NCI-H774 (cell line): ENCODE measurements around the gene CAMK2A.

Experiments
- DNase-seq: peaks from one replicate; lab custom pipeline; 2025; lab: John Stamatoyannopoulos, UW

CAMK2A gene

GRCh38 chr5:150299571-150300327 is 10.2 kb upstream of the CAMK2A start:
- no peak for DNase-seq

- DNase-seq, result no peak
Measured at GRCh38 chr5:150298701-150299451, 9.3 kb upstream of the CAMK2A start.

- no peak for DNase-seq
Measured at GRCh38 chr5:150297934-150298595, 8.5 kb upstream of the CAMK2A start.

- DNase-seq, result no peak
Measured at GRCh38 chr5:150297236-150297890, 7.8 kb upstream of the CAMK2A start.

- DNase-seq, result no peak
Measured at GRCh38 chr5:150296496-150296895, 6.9 kb upstream of the CAMK2A start.

DNA sequence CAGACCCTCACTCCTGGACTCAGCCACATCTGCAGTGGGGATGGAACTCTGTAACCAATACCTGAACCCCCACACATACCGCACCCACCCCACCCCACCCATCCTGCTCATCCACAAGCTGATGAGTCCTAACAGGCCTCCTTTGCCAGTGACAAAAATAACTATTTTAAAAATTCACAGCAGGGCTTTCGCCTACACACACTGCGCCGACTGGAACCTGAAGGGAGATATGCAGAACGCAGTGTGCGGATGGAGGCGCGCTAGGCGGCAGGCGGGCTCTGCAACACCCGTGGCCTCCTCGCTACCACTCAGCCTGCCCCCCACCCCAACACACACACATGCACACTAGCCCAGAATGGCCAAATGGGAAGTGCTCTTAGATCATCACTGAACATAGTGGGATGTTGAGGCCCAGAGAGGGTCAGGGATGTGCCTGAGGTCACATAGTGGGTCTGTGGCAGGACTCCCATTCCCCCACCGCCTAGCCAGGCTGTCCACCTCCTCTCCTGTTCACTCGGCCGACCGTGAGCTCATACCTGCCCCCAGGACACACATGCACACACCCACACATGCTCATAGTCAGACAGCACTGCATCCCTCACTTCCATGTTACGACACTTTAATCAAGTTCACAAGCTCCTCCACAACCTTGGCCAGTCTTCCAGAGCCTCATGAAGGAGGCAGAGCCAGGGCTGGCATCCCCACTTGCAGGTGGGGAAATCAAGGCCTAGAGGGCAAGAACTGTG is 6.3 kb upstream of the CAMK2A start:
- no peak for DNase-seq

DNA sequence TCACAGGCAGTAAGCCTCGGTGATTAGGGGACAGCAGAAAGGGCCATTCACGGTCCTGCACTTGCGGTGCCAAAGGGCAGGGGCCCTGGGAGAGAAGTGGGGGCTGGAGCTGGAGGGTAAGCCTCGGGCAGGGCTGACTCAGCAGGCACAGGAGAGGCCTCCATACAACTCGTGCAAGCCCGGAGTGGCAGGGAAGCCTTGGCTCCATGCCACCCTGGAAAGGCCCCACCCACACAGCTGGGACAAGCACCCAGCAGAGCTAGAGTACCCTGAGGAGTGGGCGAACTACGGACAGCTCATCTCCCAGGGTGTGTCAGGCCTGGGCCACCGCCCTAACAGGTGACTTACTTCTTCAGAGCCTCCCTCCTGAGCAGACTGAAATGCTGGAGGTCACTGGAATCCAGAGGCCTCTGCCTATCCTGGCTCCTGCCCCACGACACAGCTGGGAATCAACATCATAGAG is 5.6 kb upstream of the CAMK2A start:
- DNase-seq, result no peak

DNA sequence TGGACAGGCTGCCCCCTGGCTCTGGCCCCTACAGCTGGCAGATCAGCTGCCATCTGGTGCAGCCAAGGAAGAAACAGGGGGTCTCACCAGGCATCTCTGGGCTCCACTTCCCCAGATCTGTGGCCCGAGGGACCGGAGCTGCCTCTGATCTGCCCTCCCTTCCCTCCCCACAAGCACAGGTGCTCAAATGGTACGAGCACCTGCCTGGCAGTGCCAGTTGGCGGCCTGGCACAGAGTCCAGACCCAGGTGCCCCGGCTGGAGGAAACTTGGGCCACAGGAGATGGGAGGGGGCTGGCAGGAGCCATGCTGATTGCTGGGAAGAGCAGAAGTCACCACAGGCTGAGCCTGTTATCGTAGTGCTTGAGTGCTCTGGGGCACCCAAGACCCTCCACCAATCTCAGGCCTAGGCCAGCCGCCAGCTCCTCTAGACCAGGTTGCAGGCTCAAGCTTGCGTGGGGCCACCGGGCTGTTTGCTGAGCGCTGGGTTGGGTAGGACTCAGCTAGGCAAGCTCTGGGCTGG is 5.0 kb upstream of the CAMK2A start:
- DNase-seq, result no peak

DNA sequence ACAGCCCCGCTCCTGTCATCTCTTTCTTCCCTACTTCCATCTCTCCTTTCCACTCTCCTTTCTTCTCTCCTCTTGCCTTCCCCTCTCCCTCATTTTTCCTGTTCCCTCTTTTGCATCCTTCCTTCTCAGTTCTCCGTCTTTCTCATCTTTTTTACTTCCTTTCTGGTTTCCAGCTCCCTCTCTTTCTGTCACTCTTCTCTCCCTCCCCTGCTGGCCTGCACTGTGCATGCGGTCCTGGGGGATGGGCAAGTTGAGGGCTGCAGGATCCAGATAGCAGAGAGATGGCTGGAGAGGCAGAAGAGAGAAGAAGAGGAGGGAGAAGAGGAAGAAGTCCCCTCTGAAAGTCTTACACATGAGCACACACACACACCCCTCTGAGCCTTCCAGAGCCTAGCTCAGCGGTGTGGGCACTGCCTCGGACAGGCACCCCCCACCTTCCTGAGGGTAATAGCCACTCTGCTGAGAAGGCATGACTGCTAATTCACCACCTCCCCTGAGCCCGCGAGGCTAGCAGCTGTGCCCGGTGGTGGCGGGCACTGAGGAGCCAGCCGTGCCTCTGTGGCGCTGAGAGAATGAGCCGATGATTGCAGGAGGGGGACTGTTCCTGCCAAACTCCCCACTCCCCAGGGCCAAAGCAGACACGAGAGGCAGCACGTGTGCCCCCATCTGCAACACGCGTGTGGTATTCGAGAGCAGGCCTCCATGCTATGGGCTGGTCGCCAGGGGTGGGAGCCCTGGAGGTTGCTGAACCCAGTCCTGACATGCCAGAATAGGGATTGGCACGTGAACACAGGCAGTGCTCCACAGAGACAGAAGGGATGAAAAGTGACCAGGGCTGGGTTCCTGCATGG is 3.7 kb upstream of the CAMK2A start:
- DNase-seq, result no peak

DNA sequence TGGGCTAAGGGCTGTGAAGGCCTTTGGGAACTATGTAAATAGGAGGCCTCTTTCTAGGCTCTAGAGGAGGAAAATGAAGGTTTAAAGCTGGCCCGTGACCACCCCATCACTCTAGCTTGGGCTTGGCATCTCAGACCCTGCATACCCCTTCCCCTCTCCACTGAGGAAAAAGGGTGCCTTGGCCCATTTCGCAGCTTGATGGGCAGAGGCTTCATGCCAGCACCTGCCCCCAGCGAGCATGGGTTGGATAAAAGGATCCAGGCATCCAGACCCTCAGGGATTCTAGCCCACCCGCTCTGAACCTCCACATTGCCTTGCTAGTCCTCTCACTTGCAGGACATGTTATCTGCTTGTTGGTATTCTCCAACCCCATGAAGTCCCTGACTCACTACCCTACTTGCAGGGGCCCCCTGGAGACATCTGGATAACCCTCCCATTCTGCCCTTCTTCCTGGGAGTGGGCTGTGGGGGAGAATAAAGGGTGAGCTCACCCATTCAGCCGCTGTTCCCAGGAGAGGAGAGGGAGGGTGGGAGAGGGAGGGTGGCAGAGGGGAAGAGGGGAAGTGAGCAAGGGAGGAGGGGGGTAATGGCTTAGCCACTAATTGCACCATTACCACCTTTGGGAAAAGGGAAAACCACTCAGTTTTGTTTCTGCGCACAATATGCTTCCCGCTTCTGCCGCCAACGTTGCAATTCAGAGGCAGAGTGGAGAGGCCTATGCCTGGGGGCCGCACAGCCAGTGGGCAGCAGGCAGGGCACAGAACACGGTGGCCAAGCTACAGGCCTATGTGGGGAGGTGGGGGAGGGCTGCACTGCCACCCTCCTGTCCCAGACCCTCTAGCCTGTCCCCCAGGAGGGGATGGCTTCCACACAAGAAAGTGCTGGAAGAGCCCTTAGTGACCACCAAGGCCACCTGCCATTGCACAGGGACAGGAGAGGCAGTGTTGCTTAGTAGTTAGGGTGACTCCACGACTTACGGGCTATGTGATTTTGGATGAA is 2.1 kb upstream of the CAMK2A start:
- DNase-seq, result no peak

DNA sequence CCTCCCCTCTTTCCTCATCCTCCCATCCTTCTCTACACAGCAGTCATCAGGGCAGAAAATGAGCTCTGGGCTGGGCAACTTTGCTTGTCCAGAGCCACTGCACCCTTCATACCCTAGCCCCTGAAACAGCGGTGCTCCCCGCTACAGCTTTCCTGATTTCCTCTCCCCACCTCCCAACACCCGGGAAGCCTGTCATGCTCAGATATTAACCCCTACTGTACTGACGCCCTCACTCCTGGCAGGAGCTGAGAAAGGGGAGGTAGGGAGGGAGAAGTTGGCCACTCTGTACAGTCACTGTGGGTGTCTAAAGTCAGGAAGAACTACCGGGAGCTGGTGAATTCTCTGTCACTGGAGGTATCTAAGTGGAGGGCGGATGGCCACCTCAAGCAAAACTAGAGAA is 782 bp downstream of the CAMK2A start:
- no peak for DNase-seq

- no peak for DNase-seq
Measured at GRCh38 chr5:150288361-150288760, 1.2 kb downstream of the CAMK2A start.

DNA sequence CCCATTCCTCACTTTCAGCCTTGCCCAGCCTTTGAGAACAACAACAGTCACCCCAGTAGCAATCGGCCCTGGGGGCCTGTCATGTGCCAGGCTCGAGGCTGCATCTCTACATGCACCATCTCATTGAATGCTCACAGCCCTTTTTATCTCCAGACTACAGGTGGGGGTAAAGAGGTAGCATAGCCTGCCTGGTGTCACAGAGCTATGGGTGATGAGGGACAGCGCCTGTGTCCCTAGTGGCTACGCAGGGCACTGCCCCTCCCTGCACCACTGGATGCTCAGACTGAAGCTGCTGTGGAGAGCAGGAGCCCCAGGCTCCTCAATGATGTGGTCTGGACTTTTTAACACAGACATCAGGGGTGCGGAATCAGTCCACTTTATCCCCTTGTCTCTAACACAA is 2.8 kb downstream of the CAMK2A start:
- DNase-seq, result no peak

DNA sequence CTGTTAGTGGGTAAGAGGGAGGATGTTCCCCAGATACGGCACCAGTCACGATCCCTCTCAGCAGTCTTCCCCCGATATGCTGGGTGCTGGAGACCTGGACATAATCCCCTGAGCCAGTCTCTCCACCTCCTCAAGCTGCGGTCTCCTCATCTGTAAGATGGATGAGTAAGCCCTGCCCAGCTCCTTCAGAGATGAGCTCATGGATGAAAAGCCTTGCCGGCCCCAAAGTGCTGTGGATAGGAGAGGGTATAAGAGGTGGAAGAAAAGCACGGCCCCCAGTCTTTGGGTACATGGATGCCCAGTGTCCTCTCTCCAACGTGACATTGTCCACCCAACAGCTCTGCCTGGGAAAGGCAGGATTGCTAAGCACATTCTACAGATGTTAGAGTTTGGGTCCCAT is 4.5 kb downstream of the CAMK2A start:
- DNase-seq, result no peak

DNA sequence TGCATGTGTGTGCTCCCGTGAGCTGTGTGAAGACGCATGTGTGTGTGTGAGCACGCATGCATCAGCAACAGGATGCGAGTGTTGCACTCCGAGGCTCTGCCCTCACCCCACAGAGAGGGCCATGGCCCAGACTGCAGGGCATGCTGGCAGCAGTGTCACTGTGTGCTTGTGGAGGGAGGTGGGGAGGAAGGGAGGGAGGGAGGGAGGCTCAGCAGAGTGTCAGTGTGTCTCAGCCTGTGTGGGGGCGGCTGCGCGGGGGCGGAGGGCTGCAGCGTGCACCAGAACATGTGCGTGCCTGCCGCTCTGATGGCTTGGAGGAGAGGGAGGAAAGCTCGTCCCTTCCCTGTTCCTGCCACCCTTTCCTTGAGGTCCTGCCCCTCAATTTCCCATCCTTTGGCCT is 5.3 kb downstream of the CAMK2A start:
- no peak for DNase-seq

DNA sequence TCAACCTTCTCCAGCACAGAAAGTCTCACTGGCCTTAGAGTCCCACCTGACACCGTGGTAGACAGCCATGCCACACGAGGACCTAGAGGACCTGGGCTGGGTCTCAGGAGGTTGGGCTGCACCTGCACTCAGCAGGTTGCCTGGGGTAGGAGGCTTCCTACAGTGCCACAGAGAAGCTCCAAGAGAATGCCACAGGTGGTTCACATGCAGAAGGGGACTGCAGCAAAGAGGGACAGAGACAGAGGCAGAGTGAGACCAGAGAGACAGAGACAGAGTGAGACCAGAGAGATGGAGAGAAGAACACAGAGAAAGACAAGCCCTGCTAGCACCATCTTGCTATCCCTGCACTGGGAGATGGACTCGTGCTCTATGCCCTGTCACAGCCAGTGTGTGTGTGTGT is 5.7 kb downstream of the CAMK2A start:
- no peak for DNase-seq

GRCh38 chr5:150281987-150282386 is 7.6 kb downstream of the CAMK2A start:
- DNase-seq, result no peak

DNA sequence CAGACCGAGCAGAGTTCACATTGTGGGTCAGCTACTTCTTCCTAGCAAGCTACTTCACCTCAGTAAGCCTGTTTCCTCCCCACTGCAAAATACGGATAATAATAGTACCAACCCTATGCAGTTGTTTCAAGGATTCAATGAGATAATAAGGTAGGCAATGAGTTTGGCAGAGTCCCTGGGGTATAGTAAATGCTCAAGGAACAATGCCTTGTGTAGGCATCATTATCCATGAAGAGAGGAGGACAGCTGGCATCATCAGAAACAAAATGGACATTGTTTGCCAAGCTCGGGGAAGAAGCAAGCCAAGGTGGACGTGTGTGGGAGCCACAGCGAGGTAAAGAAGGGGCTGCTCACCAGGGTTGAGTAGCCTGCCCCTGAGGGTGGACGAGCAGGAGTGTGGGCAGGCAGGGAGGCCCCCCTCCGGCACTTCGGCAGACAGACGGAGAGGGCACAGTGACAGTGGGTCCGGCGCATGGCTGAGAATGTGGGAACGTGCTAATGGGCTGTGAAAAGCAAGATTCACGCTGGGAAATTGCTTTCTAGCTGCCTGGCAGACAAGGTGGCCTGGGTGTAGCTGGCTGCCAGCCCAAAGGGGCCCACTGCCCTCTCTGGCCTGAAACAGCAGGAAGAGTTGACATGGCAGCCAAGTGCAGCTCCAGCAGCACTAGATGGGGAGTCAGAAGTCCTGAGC is 10.1 kb downstream of the CAMK2A start:
- no peak for DNase-seq

DNA sequence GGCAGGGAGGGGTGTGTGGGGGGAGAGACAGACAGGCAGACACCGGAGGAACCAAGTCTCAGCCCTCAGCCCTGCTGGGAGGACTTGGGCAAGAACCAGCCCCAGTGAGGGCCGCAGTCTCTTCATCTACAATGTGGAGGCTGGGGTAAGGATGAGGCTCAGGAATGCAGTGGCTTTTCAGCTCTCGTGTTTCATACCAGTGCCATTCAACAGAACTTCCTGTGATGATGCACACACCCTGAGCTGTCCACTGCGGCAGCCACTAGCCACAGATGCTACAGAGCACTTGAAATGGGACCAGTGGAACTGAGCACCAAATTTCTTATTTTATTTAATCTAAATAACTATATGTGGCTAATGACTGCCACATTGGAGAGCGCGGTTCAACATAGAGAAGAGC is 10.7 kb downstream of the CAMK2A start:
- no peak for DNase-seq
